Tibial nerve (tissue), 4 donors: ENCODE results near the gene CPNE1. TPM values are rescaled to one million over a fixed set of nuclear protein-coding genes. Genes with fewer than 3 reads are reported as not detected.

Experiments used
- DNase-seq, 2 donors: peaks; one replicate each; pipeline ENCODE4 v3.0.0-alpha.2; 2019; ENCODE audit warnings: low spot score in 2 of 2
- H3K27ac ChIP-seq, 4 donors: fragments of 200-600 bp; sonication (generic) in 3 of 4; one replicate each; pipeline ENCODE4 v1.5.1; 2017 to 2019; ENCODE audit warnings: mild to moderate bottlenecking in 1 of 4
- H3K27me3 ChIP-seq, 2 donors: fragments of 200-600 bp; sonication (generic) in 1 of 2; one replicate each; pipeline versions ENCODE4 v1.5.1 to v1.6.0; 2017 to 2019
- H3K36me3 ChIP-seq, 3 donors: fragments of 200-600 bp; sonication (generic); one replicate each; pipeline ENCODE4 v1.5.1; 2018 to 2019
- H3K4me1 ChIP-seq, 4 donors: fragments of 200-600 bp; sonication (generic) in 3 of 4; one replicate each; pipeline ENCODE4 v1.5.1; 2017 to 2019
- H3K4me3 ChIP-seq, 4 donors: fragments of 200-600 bp; sonication (generic) in 3 of 4; one replicate each; pipeline ENCODE4 v1.5.1; 2017 to 2019; ENCODE audit warnings: mild to moderate bottlenecking in 1 of 4, moderate library complexity in 1 of 4
- H3K9me3 ChIP-seq, 4 donors: fragments of 200-600 bp; sonication (generic) in 3 of 4; one replicate each; pipeline ENCODE4 v1.5.1; 2017 to 2019
- EP300 ChIP-seq, 2 donors: sonication (generic); formaldehyde crosslinking; IDR thresholded peaks; one replicate each; pipeline ENCODE4 v1.6.1; 2017; ENCODE audit warnings: antibody characterized with exemption in 2 of 2, mild to moderate bottlenecking in 1 of 2
- POLR2A ChIP-seq, 2 donors: fragments of 450-650 bp; IDR thresholded peaks; one replicate each; pipeline ENCODE4 v1.6.1; 2017; ENCODE audit warnings: antibody characterized with exemption in 2 of 2, mild to moderate bottlenecking in 2 of 2, moderate library complexity in 2 of 2
- WGBS, 2 donors: methylation state at CpG; one replicate each; pipeline ENCODE4 v1.1.5; 2018; 5-methylcytosine and 5-hydroxymethylcytosine counted together
- total RNA-seq, 4 donors: library from RNA; depleted of rRNA; stranded (reverse); fragments of >200 nt; gene quantifications; one replicate each; pipeline ENCODE4 v1.1.0, GENCODE V29; 2016
- TF ChIP-seq, protein P1 (sequence below), 5 experiments: fragments of 200-600 bp in 3 of 5; fragments of 450-650 bp in 2 of 5; sonication (generic) in 3 of 5; IDR thresholded peaks; one replicate each; pipeline ENCODE4 v1.5.1; 2016 to 2019; ENCODE audit warnings: antibody characterized with exemption in 5 of 5, mild to moderate bottlenecking in 3 of 5, moderate library complexity in 2 of 5

CPNE1 gene
- total RNA-seq, 4 donors from 2014 or later: 116 to 151 (median 144) TPM

DNA sequence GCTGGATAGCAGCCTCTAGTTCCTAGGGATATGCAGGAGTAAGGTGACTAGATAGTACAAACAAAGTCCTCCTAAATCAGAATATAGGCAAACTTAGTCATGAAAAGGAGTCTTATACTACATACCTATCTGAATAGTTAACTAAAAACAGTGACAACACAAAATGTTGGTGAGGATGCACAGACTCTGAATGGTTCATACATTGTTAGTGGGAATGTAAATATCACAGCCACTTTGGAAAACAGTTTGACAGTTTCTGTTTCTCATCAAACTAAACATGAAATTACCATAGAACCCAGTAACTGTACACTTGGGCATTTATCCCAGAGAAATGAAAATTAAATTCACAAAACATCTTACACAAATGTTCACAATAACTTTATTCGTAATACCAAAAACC, 17.3 kb upstream of the CPNE1 start:
- TF ChIP-seq, protein P1, sequence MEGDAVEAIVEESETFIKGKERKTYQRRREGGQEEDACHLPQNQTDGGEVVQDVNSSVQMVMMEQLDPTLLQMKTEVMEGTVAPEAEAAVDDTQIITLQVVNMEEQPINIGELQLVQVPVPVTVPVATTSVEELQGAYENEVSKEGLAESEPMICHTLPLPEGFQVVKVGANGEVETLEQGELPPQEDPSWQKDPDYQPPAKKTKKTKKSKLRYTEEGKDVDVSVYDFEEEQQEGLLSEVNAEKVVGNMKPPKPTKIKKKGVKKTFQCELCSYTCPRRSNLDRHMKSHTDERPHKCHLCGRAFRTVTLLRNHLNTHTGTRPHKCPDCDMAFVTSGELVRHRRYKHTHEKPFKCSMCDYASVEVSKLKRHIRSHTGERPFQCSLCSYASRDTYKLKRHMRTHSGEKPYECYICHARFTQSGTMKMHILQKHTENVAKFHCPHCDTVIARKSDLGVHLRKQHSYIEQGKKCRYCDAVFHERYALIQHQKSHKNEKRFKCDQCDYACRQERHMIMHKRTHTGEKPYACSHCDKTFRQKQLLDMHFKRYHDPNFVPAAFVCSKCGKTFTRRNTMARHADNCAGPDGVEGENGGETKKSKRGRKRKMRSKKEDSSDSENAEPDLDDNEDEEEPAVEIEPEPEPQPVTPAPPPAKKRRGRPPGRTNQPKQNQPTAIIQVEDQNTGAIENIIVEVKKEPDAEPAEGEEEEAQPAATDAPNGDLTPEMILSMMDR (IDR thresholded peaks at IDR 0.05): no peak
- TF ChIP-seq POLR2A (IDR thresholded peaks at IDR 0.05) (no peak), EP300 (IDR thresholded peaks at IDR 0.05) (no peak)
- Histone ChIP-seq H3K4me1 (no peaks in the 10 kb centered on the region), H3K9me3 (no peaks in the 10 kb centered on the region), H3K36me3 (peaks cover 0 to 90% (median 5%) of the 10 kb centered on the region in 3 donors), H3K27me3 (no peaks in the 10 kb centered on the region), H3K4me3 (no peak overlapping the region), H3K27ac (no peak overlapping the region)
- WGBS, 2 donors: 96 to 98% methylated on average over 1 of the region's 1 CpG
- DNase-seq: no peak

DNA sequence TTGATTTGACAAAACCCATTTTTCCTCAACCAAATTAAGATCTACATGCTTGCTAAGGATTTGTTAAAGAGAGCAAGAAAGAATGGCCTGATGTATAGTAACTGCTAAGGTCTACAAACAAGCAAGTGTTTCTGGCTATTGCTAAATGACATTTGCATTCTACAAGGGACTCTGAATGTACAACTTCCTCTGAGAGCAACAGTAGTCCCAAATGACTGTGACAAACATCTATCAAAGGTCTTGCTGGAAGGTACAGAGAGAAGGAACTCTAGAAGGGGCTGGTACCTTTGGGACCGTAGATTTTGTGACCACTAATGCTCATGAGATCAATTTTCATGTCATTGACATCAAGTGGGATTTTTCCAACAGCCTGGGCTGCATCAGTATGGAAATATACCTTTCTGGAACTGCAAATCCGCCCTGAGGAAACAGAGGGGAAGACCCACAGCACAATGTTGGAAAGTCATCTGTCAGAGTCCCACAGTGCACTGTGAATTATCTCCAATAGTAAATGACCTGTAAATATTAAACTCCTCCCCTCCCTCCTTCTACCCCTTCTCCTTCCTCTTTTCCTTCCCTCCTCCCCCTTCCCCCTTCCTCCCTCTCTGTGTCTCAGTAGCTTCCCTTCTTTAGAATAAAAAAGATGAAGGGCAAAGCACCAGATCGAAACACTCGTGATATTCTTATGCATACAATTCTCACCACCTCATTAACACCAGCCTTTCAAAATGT, 15.9 kb upstream of the CPNE1 start:
- Histone ChIP-seq H3K4me1 (no peaks in the 10 kb centered on the region), H3K36me3 (peaks cover 0 to 89% (median 5%) of the 10 kb centered on the region in 3 donors), H3K27me3 (no peaks in the 10 kb centered on the region), H3K9me3 (no peaks in the 10 kb centered on the region), H3K27ac (no peak overlapping the region), H3K4me3 (no peak overlapping the region)
- TF ChIP-seq EP300 (IDR thresholded peaks at IDR 0.05): no peak
- no peak for TF ChIP-seq POLR2A (IDR thresholded peaks at IDR 0.05)
- TF ChIP-seq, protein P1 (IDR thresholded peaks at IDR 0.05): no peak
- DNase-seq: no peak
- 72 to 75% methylated on average over 4 of the region's 4 CpGs for WGBS, 2 donors

DNA sequence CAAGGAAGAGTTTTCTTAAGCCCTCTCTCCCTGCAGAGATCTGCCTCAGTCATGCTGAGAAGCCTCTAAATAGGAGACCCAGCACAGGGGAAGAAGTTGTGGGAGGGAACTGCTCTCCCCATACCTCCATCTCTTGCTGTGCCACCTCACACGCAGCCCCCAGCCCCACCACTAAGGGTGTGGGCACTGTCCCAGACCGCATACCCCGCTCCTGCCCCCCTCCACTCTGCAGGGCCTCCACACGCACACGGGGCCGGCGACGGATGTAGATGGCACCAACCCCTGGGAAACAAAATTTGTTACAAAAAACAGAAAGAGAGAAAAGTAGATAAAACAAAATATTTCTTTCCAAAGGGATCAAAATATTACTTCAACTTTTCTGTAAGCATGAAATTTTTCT, 10.2 kb upstream of the CPNE1 start:
- no peak for DNase-seq
- TF ChIP-seq, protein P1 (IDR thresholded peaks at IDR 0.05): no peak
- TF ChIP-seq EP300 (IDR thresholded peaks at IDR 0.05) (no peak), POLR2A (IDR thresholded peaks at IDR 0.05) (no peak)
- H3K9me3 ChIP-seq: no peaks in the 10 kb centered on the region
- no peaks in the 10 kb centered on the region for H3K27me3 ChIP-seq
- WGBS, 2 donors: 93 to 94% methylated on average over 8 of the region's 8 CpGs
- no peak overlapping the region for H3K27ac ChIP-seq
- H3K36me3 ChIP-seq: peaks cover 5 to 92% (median 19%) of the 10 kb centered on the region in 3 donors
- H3K4me3 ChIP-seq: no peak overlapping the region
- H3K4me1 ChIP-seq: no peaks in the 10 kb centered on the region

DNA sequence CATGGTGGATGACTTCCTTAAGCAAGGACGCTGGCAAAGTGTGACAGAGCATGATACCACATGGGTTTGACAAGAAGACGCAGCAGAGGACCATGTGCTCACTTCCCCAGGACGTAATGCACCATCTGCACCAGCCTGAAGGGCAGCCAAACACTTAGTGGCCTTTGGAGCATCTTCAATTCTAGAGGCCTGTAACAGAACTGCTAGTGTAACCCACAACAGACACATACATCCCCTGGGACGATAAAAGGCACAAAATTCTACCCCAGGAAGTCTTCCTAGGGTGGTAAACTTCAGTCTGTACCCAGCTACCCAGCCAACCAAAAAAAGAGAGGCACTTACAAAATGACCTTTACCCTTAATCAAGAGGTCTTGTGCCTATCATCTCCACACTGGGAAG, 9.2 kb upstream of the CPNE1 start:
- Histone ChIP-seq H3K9me3 (no peaks in the 10 kb centered on the region), H3K27ac (no peak overlapping the region), H3K36me3 (peaks cover 5 to 92% (median 22%) of the 10 kb centered on the region in 3 donors), H3K4me3 (no peak overlapping the region), H3K27me3 (no peaks in the 10 kb centered on the region), H3K4me1 (no peaks in the 10 kb centered on the region)
- WGBS, 2 donors: 81 to 94% methylated on average over 4 of the region's 4 CpGs
- TF ChIP-seq, protein P1 (IDR thresholded peaks at IDR 0.05): no peak
- TF ChIP-seq EP300 (IDR thresholded peaks at IDR 0.05) (no peak), POLR2A (IDR thresholded peaks at IDR 0.05) (no peak)
- DNase-seq: no peak

DNA sequence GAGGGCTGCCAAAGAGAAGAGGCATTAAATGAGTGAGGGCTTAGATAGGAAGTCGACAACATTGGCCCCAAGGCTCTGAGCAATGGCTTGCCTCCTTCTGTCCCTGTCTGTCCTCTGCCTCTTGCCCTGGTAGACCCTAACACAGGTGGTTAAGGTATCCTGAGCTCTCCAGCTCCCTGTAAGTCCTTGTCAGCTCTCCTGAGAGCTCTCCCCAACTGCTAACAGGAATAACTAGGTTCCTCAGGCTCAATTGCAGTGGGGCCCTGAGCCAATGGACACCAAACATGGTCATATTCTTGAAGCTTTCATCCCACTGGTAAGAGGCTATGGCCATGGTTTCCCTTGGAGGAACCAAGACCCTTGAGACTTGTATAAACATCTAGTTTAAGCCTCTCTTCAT, 5.0 kb upstream of the CPNE1 start:
- Histone ChIP-seq H3K9me3 (no peaks in the 10 kb centered on the region), H3K4me3 (no peak overlapping the region), H3K27me3 (no peaks in the 10 kb centered on the region), H3K4me1 (peaks cover 0 to 3% (median 0%) of the 10 kb centered on the region in 4 donors), H3K27ac (no peak overlapping the region), H3K36me3 (peaks cover 0 to 73% (median 26%) of the 10 kb centered on the region in 3 donors)
- TF ChIP-seq EP300 (IDR thresholded peaks at IDR 0.05): no peak
- TF ChIP-seq, protein P1 (IDR thresholded peaks at IDR 0.05): no peak
- 92 to 94% methylated on average over 1 of the region's 1 CpG for WGBS, 2 donors
- no peak for DNase-seq
